ENCODE data around the gene RHOA.

Gene RHOA

GRCh38 chr3:49411968-49412631 lies at the start of gene RHOA, which contains the start of gene TCTA:
RHOA (minus strand) TSS chr3:49411976; CDS start chr3:49375589, 36,387 bp downstream.
TCTA (plus strand) TSS chr3:49412423; CDS start chr3:49412427, 4 bp downstream.
- DNase-seq (ENCODE audit: low read depth in 2 of 2) = peak; percentile 96 to 98

GRCh38 chr3:49460956-49461355 lies 49.2 kb upstream of the RHOA start:
- no peak for DNase-seq (ENCODE audit: low read depth in 2 of 2)

GRCh38 chr3:49460188-49460890 lies 48.6 kb upstream of the RHOA start:
- no peak for DNase-seq (ENCODE audit: low read depth in 2 of 2)

GRCh38 chr3:49456466-49456865 lies 44.7 kb upstream of the RHOA start:
- no peak for DNase-seq (ENCODE audit: low read depth in 2 of 2)

GRCh38 chr3:49454898-49455681 lies 43.3 kb upstream of the RHOA start:
- DNase-seq (ENCODE audit: low read depth in 2 of 2) = no peak

GRCh38 chr3:49454458-49454857 lies 42.7 kb upstream of the RHOA start:
- no peak for DNase-seq (ENCODE audit: low read depth in 2 of 2)

GRCh38 chr3:49453621-49454020 lies 41.8 kb upstream of the RHOA start:
- DNase-seq (ENCODE audit: low read depth in 2 of 2) = no peak

GRCh38 chr3:49445391-49445790 lies 33.6 kb upstream of the RHOA start:
- DNase-seq (ENCODE audit: low read depth in 2 of 2) = no peak

GRCh38 chr3:49434731-49435130 lies 23.0 kb upstream of the RHOA start:
- no peak for DNase-seq (ENCODE audit: low read depth in 2 of 2)

- DNase-seq (ENCODE audit: low read depth in 2 of 2) = no peak
These were observed 16.9 kb upstream of the RHOA start for GRCh38 chr3:49428752-49429080.

GRCh38 chr3:49427586-49427985 lies 15.8 kb upstream of the RHOA start:
- DNase-seq (ENCODE audit: low read depth in 2 of 2) = no peak

- DNase-seq (ENCODE audit: low read depth in 2 of 2) = no peak
These were observed 13.0 kb upstream of the RHOA start for GRCh38 chr3:49424816-49425215.

- DNase-seq (ENCODE audit: low read depth in 2 of 2) = no peak
These were observed 10.8 kb upstream of the RHOA start, which contains the start of gene AMT for GRCh38 chr3:49422379-49423248. AMT (minus strand) TSS chr3:49422473; CDS start chr3:49422450, 23 bp downstream.

- DNase-seq (ENCODE audit: low read depth in 2 of 2) = no peak
These were observed 10.2 kb upstream of the RHOA start for GRCh38 chr3:49421890-49422378.

GRCh38 chr3:49417516-49418120 lies 5.8 kb upstream of the RHOA start:
- no peak for DNase-seq (ENCODE audit: low read depth in 2 of 2)

GRCh38 chr3:49416867-49417266 lies 5.1 kb upstream of the RHOA start:
- no peak for DNase-seq (ENCODE audit: low read depth in 2 of 2)

- peak; percentile 21 to 35 for DNase-seq (ENCODE audit: low read depth in 2 of 2)
These were observed 4.3 kb upstream of the RHOA start for GRCh38 chr3:49415931-49416601.

- DNase-seq (ENCODE audit: low read depth in 2 of 2) = no peak
These were observed 3.0 kb upstream of the RHOA start for GRCh38 chr3:49414753-49415152.

GRCh38 chr3:49413338-49413734 lies 1.6 kb upstream of the RHOA start:
- no peak for DNase-seq (ENCODE audit: low read depth in 2 of 2)

- DNase-seq (ENCODE audit: low read depth in 2 of 2) = no peak
These were observed 1.0 kb upstream of the RHOA start for GRCh38 chr3:49412632-49413337.

Data from stimulated activated CD8-positive, alpha-beta memory T cell treated with anti-CD3 and anti-CD28 coated beads, Interleukin-2, amount 100 ng/mL, for 1 hour (primary cell).